Heart left ventricle (tissue), 16 donors: Measurements from ENCODE around the gene KLHL1. TPM values are rescaled to one million over a fixed set of nuclear protein-coding genes. Genes with fewer than 3 reads are reported as not detected.

Experiments used
- ATAC-seq, 4 donors: fragments of 200-7000 bp; cut with Tn5 transposase; one replicate each; pipeline ENCODE4 v1.9.1; 2020 to 2022; ENCODE audit warnings: moderate library complexity in 4 of 4, mild to moderate bottlenecking in 3 of 4, moderate number of reproducible peaks in 1 of 4
- DNase-seq, 5 donors: peaks; one replicate each; pipeline ENCODE4 v3.0.0-alpha.2; 2020
- H3K27ac ChIP-seq, 12 donors: fragments of 200-600 bp; sonication (generic) in 4 of 12; one replicate each; pipeline versions ENCODE4 v1.5.0 to v1.8.0; 2016 to 2022; ENCODE audit warnings: mild to moderate bottlenecking in 2 of 12
- H3K27me3 ChIP-seq, 9 donors: fragments of 200-600 bp; sonication (generic) in 2 of 9; one replicate each; pipeline versions ENCODE4 v1.5.1 to v1.8.0; 2016 to 2022; ENCODE audit warnings: mild to moderate bottlenecking in 3 of 9
- H3K36me3 ChIP-seq, 9 donors: fragments of 200-600 bp; sonication (generic) in 2 of 9; one replicate each; pipeline versions ENCODE4 v1.5.0 to v1.8.0; 2018 to 2022; ENCODE audit warnings: mild to moderate bottlenecking in 2 of 9
- H3K4me1 ChIP-seq, 12 donors: fragments of 200-600 bp; sonication (generic) in 4 of 12; one replicate each; pipeline versions ENCODE4 v1.5.0 to v1.8.0; 2016 to 2022; ENCODE audit warnings: mild to moderate bottlenecking in 3 of 12
- H3K4me3 ChIP-seq, 12 donors: fragments of 200-600 bp; sonication (generic) in 4 of 12; one replicate each; pipeline versions ENCODE4 v1.5.0 to v1.8.0; 2017 to 2022; ENCODE audit warnings: mild to moderate bottlenecking in 9 of 12, moderate library complexity in 4 of 12
- H3K9me3 ChIP-seq, 12 donors: fragments of 200-600 bp; sonication (generic) in 4 of 12; one replicate each; pipeline versions ENCODE4 v1.5.0 to v1.8.0; 2016 to 2022; ENCODE audit warnings: mild to moderate bottlenecking in 1 of 12
- POLR2A ChIP-seq, 2 donors: fragments of 450-650 bp; IDR thresholded peaks; one replicate each; pipeline ENCODE4 v1.6.1; 2017; ENCODE audit warnings: antibody characterized with exemption in 2 of 2, mild to moderate bottlenecking in 2 of 2, moderate library complexity in 2 of 2
- WGBS, 4 donors: extraction: QIAGEN DNeasy Blood & Tissue Kit in 2 of 4; methylation state at CpG; one replicate each; pipeline versions ENCODE4 v1.1.5 to v1.1.7; 2013 to 2018; 5-methylcytosine and 5-hydroxymethylcytosine counted together
- intact Hi-C, 10 donors: fragments of 100-400 bp; cut with DNase I; formaldehyde crosslinking; loops; one replicate each; pipeline versions ENCODE4 v1.11.1 to v1.14.2; 2022
- polyA plus RNA-seq, 2 donors: library from polyadenylated mRNA; stranded (reverse); fragments of 200-250 nt; gene quantifications; one replicate each; pipeline ENCODE4 v1.2.3, GENCODE V29; 2013
- total RNA-seq, 9 donors: library from RNA; depleted of rRNA in 2 of 9; stranded (reverse); fragments of >200 nt in 2 of 9; fragmentation: NEBNext Ultra II Directional in 3 of 9; extraction: Animal tissue kit (Norgen Biotek cat#: 25700) in 3 of 9; gene quantifications; one replicate each; pipeline versions ENCODE4 v1.1.0 to v1.2.4, GENCODE V29; 2016 to 2023
- TF ChIP-seq, protein P1 (sequence below), 12 donors: fragments of 200-600 bp; sonication (generic) in 4 of 12; IDR thresholded peaks; one replicate each; pipeline versions ENCODE4 v1.5.0 to v1.8.0; 2018 to 2022; ENCODE audit warnings: antibody characterized with exemption in 12 of 12, mild to moderate bottlenecking in 5 of 12
- donor health status: ischemic (EF 13 %, LVEDD 7.1; RV severe dilation, severe dysfunction).
- donor health status: healthy with polysubstance abuse.
- donor health status: DM: no; HTN: yes; CAD: no.
- donor health status: DM: no; HTN: no; CAD: no.
- donor health status: ischemic (EF 25% LVEDD 6.9; RV normal size, moderate dysfunction).
- donor health status: ischemic (EF 25% LVEDD 5.7; RV mildly dilated, moderate dysfunction).
- donor health status: healthy.
- donor health status: DM: yes; HTN: yes; CAD: no.
- donor health status: ischemic (EF 35%, LVEDD 5.7; RV mildly dilated, moderate dysfunction).
- donor health status: nonischemic (EF 11% LVEDD 7.7; RV severe dilation, severe dysfunction).
- donor health status: DM: yes; HTN: yes; CAD: no.
- donor health status: PGD.
- donor health status: ischemic (EF 29% LVEDD 5.4; RV normal size, mild dysfunction).
- donor health status: nonischemic (EF 23%, LVEDD 6.1; RV moderate dilation, normal function).

KLHL1 gene
- total and polyA plus RNA-seq, 11 donors = not detected

- ATAC-seq = no peak
- intact Hi-C loops = no loop called here
These were observed 290.9 kb downstream of the KLHL1 start for GRCh38 chr13:69817333-69817869.

DNA sequence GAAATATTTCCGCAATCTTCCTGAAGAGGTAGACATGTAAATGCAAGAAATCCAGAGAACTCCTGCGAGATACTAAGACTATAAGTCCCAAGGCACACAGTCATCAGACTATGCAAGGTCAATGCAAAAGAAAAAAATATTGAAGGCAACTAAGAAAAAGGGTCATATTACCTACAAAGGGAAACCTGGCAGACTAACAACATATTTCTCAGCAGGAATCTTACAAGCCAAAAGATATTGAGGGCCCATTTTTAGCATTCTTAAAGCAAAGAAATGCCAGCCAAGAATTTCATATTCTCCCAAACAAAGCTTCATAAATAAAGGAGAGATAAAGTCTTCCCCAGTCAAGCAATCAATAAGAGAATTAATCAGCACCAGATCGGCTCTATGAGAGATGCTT is 299.1 kb downstream of the KLHL1 start:
- Histone ChIP-seq H3K9me3 (peaks cover 0 to 30% (median 2%) of the 10 kb centered on the region in 12 donors), H3K27me3 (no peaks in the 10 kb centered on the region), H3K4me1 (no peaks in the 10 kb centered on the region), H3K36me3 (no peaks in the 10 kb centered on the region), H3K27ac (no peak overlapping the region), H3K4me3 (no peak overlapping the region)
- ATAC-seq (no peak), DNase-seq (no peak)
- 74 to 87% (median 78%) methylated on average over 3 of the region's 3 CpGs for WGBS, 4 donors
- TF ChIP-seq POLR2A (IDR thresholded peaks at IDR 0.05) = no peak
- TF ChIP-seq, protein P1, sequence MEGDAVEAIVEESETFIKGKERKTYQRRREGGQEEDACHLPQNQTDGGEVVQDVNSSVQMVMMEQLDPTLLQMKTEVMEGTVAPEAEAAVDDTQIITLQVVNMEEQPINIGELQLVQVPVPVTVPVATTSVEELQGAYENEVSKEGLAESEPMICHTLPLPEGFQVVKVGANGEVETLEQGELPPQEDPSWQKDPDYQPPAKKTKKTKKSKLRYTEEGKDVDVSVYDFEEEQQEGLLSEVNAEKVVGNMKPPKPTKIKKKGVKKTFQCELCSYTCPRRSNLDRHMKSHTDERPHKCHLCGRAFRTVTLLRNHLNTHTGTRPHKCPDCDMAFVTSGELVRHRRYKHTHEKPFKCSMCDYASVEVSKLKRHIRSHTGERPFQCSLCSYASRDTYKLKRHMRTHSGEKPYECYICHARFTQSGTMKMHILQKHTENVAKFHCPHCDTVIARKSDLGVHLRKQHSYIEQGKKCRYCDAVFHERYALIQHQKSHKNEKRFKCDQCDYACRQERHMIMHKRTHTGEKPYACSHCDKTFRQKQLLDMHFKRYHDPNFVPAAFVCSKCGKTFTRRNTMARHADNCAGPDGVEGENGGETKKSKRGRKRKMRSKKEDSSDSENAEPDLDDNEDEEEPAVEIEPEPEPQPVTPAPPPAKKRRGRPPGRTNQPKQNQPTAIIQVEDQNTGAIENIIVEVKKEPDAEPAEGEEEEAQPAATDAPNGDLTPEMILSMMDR (IDR thresholded peaks at IDR 0.05) = no peak
- intact Hi-C loops = no loop called here

More at GRCh38 chr13:69817333-69817869, 290.9 kb downstream of the KLHL1 start:
- TF ChIP-seq, protein P1 (IDR thresholded peaks at IDR 0.05) = no peak
- no peak for TF ChIP-seq POLR2A (IDR thresholded peaks at IDR 0.05)
- peaks cover 0 to 17% (median 2%) of the 10 kb centered on the region in 12 donors for H3K9me3 ChIP-seq
- no peaks in the 10 kb centered on the region for H3K36me3 ChIP-seq
- H3K27me3 ChIP-seq = no peaks in the 10 kb centered on the region
- H3K4me1 ChIP-seq = no peaks in the 10 kb centered on the region
- H3K4me3 ChIP-seq = no peak overlapping the region
- DNase-seq = no peak
- no peak overlapping the region for H3K27ac ChIP-seq

- DNase-seq (no peak), ATAC-seq (no peak)
- Histone ChIP-seq H3K9me3 (no peaks in the 10 kb centered on the region), H3K4me1 (no peaks in the 10 kb centered on the region), H3K27me3 (no peaks in the 10 kb centered on the region), H3K27ac (no peak overlapping the region), H3K36me3 (no peaks in the 10 kb centered on the region), H3K4me3 (no peak overlapping the region)
- no peak for TF ChIP-seq POLR2A (IDR thresholded peaks at IDR 0.05)
- TF ChIP-seq, protein P1 (IDR thresholded peaks at IDR 0.05) = no peak
- intact Hi-C loops = no loop called here
- WGBS, 4 donors = 86 to 96% (median 94%) methylated on average over 2 of the region's 2 CpGs
These were observed 312.0 kb downstream of the KLHL1 start for GRCh38 chr13:69796256-69796655.

- Histone ChIP-seq H3K27me3 (no peaks in the 10 kb centered on the region), H3K9me3 (peaks cover 0 to 7% (median 0%) of the 10 kb centered on the region in 12 donors), H3K36me3 (no peaks in the 10 kb centered on the region), H3K4me3 (no peak overlapping the region), H3K27ac (no peak overlapping the region), H3K4me1 (no peaks in the 10 kb centered on the region)
- ATAC-seq (no peak), DNase-seq (no peak)
- intact Hi-C loops = no loop called here
- 15 to 24% (median 23%) methylated on average over 3 of the region's 3 CpGs for WGBS, 4 donors
- TF ChIP-seq, protein P1 (IDR thresholded peaks at IDR 0.05) = no peak
- TF ChIP-seq POLR2A (IDR thresholded peaks at IDR 0.05) = no peak
These were observed 314.3 kb downstream of the KLHL1 start for GRCh38 chr13:69793783-69794453.
